Daoy (cell line): Measurements from ENCODE around the gene PTPN1. TPM values are rescaled to one million over a fixed set of nuclear protein-coding genes. Genes with fewer than 3 reads are reported as not detected.
"Not testable (repeated sequence)": the region's sequence is repeated elsewhere in the genome, so short reads cannot be mapped to it uniquely, and the experiment has no call there.

Source experiments
- DNase-seq: peaks from one replicate; pipeline ENCODE4 v3.0.0-alpha.2; 2015; ENCODE audit warnings: low read depth
- total RNA-seq: library from RNA; depleted of rRNA; stranded (reverse); fragments of >200 nt; shearing (Covaris generic); gene quantifications from 2 replicates; pipeline ENCODE4 v1.2.3, GENCODE V29; 2014; rRNA removed

Gene PTPN1
- total RNA-seq, result 32.2 and 33.4 TPM in 2 replicates

DNA sequence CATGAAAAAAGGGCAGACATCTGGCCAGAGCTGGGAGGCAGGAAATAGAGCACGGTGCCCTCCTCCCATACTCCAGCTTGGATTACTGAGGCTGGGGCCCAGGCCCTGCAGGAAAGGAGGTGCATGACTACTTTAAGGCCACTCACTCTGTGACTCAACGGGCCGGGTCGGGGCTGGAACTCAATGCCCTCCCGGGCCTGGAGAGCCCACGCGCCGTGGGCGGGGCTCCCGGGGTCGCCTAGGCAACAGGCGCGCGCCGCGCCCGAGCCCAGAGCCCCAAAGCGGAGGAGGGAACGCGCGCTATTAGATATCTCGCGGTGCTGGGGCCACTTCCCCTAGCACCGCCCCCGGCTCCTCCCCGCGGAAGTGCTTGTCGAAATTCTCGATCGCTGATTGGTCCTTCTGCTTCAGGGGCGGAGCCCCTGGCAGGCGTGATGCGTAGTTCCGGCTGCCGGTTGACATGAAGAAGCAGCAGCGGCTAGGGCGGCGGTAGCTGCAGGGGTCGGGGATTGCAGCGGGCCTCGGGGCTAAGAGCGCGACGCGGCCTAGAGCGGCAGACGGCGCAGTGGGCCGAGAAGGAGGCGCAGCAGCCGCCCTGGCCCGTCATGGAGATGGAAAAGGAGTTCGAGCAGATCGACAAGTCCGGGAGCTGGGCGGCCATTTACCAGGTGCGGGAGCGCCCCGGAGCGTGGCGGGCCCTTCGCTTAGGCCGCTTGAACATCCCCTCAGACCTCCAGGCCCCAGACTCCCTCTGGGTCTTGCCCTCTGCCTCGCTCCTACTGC lies at the start of gene PTPN1:
Gene PTPN1, plus strand, starts transcription at position 461 of the 783 bp plus-strand sequence. Its CDS starts 145 bp downstream, at position 606.
- peak; percentile 98 for DNase-seq

DNA sequence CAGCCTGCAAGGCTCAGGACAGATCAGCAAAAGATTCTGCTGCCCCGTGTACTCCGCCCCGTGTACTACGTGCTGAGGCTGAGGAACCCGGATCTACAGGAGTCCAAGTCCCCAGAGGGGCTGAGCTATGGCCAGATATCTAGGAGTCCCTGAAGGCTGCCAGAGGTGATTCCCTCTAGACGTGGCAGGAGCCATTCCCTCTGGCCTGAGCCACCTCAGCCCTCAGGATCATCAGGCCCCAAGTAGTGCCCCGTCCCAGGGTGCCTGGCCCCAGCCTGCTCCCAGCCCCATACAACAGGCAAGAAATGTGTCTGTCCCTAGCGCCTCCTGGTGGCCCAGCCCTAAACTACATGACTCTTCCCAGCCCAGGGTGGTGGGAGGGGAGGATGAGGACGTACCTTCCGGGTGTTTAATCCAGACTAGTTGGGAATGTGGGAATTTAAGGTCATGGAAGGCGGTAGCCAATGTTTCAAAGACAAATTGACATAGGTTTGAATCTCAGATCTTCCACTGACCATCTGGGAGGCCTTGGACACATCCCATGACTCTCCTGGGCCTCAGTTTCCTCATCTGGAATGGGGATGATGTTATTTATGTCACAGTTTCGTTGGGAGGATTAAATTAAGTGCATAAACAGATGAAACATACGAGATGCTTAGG lies 49.4 kb upstream of the PTPN1 start:
- DNase-seq, result peak; percentile 80

DNA sequence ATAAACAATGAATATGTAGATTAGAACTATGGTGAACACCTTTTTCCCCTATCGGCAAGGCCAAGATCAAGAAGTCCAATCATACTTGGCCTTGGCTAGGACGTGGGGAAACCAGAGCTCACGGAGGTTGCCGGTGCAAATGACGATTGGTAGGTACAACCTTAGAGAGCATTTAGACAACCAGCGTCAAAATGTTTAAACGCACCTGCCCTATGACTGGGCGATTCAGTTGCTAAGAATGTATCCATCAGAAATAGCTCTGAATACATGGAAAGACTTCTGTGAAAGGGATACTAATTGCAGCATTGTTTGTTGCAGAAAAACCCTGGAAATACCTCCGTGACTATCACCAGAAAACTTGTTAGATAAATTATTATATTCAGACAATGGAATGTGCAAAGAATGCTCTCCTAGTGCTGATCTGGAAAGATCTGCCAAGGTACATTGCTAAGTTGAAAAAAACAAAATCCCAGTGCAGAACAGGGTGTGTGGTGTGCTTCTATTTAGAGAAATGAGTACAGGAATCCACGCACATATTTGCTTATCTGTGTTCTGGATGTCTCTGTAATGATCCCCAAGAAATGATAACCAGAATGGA lies 48.0 kb upstream of the PTPN1 start:
- no peak for DNase-seq

DNA sequence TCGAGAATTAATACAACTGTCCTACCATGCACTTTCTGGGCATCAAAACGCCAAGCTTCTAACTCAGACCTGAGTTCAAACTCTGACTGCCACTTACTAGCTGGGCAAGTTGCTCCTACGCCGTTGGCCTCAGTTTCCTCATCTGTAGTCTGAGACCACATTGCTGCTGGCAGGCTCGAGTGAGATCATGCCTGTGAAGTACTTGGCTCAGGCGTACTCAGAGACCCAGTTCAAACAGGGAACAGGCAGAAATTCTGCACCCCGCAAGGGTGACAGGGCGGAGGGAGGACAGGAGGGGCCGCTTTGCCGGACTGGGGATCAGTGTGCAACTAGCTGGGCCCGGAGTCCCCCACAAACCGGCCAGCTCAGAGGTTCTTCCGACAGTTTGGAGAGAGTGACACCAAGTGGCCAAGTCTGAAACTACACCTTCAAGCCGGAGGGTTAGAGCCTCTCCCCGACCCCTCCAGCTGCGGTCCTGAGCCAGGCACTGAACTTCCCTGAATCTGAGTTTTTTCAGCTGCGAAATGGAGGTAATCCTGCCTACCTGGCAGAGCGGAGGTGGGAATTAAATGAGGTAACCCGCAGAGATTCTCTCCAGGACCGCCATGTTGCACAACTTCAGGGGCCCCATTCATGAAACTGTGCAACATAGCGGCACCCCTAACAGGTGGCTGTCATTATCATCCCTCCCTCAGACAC lies 46.0 kb upstream of the PTPN1 start:
- peak; percentile 57 for DNase-seq

DNA sequence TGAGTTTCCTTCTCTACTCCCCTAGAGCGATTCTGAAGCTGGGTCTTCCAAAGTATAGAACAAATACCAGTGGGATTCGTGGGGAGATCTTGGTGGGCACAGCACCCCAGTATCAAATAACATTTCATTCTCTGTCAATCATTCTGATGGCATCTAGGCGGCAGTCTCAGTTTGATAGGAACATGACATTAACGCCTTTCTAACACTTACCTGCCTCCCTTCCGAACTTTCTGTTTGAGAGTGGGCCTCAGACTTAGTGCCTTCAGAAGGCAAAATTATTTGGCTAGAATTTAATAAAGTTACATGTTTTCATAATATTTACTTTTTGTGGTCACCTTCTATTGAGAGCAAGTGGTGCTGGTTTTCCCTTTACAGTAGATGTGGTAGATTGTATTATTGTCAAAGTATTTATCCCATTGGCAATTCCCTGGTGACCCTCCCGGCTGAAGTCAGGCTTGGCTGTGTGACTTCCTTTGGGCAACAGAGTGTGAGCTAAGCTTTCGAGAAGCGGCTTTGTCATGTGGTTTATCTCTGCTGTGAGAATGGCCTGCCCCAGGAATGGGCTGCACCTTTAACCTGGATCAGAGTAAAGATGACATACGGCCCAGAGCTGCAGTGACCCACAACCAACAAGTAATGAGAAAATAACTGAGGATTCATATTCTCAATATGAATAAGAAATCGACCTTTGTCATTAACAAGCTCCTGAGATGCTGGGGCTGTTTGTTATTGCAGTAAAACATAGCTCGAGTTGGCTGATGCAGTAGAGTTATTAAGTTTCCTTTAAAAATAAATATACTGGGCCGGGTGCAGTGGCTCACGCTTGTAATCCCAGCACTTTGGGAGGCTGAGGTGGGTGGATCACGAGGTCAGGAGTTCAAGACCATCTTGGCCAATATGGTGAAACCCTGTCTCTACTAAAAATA lies 45.2 kb upstream of the PTPN1 start:
- DNase-seq, result no peak

DNA sequence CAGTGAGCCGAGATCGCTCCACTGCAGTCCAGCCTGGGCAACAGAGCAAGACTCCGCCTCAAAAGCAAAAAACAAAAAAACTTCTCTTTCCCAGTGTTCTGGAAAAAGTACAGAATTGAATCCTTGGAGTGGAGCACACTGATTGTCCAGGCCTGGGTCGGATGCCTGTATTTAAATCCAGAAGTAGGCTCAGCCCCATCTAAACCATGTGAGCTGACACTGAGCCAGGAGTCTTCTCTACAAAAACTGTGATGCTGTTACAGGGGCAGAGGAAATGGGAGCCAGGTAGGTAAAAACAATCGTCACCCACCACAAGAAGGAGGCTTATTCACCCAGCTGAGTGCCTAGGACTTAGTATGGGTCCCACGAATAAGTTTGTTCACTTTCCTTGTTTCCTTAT lies 43.0 kb upstream of the PTPN1 start:
- DNase-seq, result no peak

DNA sequence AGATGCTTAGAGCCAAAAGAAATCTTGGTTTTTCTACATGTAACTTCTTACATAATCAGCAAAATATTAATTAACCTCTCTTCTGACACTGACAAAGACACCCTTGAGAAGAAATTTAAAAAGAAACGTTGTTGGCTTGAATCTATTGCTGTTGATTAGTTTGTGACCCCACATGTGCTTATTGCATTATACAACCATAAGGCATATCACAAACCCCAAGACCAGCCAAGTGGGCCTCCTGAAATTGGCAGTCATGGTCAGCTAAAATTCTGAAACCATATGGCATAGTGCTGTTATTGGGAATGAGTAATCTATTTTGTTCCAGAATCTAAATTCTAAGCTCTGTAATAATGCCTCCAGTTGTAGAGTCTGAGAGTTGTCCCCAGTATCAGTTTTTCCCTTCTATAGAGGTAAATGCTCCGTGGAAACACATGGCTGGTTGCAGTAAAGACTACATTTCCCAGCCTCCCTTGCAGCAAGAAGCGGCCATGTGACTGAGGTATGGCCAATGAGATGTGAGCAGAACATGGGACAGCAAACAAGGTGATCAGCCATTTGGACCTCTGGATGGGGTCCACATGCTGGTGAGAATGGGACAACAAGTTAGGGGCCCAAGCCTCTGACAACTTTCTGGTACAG lies 42.3 kb upstream of the PTPN1 start:
- DNase-seq, result peak; percentile 47

DNA sequence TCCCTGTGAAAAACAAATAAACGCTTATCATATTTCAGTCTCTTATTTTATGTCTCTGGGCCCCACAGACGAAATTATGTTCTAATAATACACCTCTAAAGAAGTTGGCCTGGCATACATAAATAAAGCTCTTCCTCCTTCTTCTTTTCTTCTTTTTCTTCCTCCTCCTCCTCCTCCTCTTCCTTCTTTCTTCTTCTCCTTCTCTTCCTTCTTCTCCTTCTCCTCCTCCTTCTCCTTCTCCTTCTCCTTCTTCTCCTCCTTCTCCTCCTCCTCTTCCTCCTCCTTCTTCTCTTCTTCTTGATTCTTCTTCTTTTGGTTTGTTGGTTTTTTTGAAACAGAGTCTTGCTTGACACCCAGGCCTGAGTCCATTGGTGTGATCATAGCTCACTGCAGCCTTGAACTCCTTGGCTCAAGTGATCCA lies 41.8 kb upstream of the PTPN1 start:
- DNase-seq, result no peak

DNA sequence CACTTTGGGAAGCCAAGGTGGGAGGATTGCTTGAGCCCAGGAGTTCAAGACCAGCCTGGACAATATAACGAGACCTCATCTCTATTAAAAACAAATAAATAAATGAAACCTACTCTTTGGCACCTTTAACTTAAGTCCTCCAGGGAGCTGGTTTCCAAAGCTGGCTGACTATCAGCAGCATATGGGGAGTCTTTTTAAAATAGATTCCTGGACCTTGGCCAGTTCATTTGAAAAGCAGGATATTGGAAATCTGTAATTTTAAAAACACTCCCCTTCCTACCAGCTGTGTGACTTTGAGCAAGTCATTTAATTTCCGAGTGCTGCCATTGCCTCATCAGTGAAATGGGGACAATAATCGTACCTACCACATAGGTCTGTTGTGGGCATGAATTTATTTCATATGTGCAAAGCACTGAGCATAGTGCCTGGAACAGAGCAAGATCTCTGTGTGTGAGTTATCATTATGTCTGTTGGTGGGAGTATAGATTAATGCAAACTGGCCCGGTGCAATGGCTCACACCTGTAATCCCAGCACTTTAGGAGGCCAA lies 40.9 kb upstream of the PTPN1 start:
- no peak for DNase-seq

DNA sequence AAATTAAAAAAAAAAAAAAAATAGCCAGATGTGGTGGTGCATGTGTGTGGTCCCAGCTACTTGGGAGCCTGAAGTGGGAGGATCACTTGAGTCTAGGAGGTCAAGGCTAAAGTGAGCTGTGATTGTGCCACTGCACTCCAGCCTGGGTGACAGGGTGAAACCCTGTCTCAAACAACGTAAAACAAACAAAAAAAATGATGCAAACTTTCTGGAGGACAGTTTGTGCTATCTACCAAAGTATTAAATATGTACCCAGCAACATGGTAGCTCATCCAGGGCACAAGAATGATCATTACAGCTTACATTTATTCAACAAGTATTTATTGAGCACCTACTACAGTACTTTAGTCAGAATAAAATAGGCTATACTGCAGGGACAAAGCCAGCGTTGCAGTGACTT lies 40.4 kb upstream of the PTPN1 start:
- DNase-seq, result no peak

DNA sequence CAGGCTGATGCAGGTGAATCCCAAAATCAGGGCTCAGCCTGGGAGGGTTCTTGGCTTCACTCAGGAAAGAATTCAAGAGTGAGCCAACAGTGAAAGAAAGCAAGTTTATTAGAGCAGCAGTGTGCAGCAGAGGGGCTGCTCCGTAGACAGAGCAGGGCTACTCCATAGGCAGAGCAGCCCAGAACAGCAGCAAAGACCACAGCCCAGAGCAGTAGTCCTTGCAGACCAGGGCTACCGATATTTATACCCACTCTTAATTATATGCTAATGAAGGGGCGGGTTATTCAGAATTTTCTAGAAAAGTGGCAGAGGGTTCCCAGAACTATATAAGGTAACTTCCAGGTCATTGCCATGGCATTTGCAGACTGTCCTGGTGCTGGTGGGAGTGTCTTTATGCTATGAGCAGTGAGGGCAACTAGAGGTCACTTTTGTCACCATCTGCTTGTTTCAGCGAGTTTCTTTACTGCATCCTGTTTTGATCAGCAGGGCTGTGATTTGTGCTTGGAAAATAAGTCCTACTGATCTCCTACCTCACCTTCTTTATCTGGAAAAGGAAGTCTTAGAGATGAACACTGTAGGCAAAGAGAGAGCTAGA lies 39.8 kb upstream of the PTPN1 start:
- DNase-seq, result no peak

DNA sequence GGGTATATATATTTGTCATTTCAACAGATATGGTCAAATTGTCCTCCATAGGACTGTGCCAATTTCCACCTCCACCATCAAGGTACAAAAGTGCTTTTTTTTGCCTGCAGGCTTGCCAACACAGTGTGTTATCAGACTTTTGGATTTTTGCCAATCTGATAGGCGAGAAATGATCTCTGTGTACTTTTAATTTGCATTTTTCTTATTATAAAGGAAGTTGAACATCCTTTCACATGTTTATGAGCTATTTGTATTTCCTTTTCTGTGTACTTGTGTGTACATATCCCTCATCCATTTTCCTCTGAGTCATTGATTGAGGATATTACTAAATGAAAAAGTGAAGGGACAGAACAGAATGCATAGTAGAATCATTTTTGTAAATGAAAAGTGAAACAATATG lies 39.0 kb upstream of the PTPN1 start:
- DNase-seq, result no peak

DNA sequence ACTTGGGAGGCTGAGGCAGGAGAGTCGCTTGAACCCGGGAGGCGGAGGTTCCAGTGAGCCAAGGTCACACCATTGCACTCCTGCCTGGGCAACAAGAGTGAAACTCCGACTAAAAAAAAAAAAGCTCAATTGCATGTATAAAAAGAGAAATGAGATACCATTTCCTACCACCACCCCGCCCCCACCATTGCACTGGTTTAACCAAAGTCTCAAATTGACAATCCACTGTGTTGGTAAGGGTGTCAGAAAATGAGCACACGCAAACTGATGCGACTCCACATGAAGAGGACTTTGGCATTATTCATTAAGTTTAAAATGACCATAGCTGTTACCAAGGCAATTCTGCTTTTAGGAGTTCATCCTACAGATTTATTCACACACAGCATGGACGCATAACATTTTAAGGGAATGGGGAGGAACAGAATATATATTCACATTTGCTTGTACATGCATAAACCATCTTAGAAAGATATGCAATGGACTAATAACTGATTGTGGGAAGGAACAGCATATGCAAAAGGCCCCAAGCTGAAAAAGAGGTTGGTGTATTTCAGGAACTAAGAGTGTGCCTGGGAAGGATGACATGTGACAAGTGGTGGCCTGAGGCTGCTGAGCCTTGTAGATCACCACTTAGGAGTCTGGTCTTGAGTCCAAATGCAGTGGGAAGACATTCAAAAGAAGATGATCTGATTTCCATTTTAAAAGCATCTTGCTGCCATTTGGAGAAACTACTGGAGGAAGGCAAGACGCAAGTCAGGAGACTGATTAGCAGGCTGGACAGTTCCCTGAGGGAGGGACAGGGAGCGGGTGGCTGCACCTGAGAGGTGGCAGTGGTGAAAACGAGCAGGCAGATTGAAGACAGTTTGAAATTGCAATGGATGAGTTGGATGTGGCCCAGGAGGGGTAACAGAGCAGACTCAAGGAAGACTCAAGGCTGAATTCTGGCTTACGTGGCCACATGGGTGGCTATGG lies 37.2 kb upstream of the PTPN1 start:
- no peak for DNase-seq

DNA sequence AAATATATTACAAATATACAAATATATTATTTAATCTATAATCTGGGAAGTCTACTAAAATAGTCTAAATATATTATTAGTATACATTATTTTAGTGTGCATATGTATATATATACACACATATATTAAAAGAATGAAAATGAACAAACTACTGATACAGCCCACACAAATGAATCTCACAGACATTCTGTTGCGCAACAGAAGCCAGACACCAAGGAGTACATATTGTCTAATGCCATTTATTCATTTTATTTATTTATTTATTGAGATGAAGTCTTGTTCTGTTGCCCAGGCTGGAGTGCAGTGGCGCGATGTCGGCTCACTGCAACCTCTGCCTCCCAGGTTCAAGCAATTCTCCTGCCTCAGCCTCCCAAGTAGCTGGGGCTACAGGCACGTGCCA lies 35.8 kb upstream of the PTPN1 start:
- not testable (repeated sequence) for DNase-seq

DNA sequence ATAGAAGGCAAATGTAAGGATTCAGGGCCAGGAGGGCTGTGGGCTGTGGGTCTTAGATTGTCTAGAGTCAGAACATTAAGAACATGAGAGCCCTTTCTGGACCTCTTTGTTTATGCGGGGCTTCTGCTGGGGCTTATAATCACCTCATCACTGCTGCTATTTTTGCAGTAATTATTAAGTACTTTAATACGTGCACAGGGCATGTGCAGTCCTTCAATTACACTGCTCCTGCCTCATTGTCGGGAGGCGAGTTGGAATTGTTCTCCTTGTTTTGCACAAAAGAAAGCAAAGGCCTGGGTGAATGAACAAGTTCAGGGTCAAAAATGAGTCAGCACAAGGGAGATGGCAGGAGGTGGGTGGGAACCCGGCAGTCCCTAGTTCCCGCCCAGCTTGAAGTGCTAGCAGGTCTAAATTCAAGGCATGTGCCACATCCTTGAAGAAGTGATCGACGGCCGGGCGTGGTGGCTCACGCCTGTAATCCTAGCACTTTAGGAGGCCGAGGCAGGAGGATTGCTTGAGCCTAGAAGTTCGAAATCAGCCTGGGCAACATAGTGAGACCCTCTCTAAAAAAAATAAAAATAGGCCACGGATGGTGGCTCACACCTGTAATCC lies 34.4 kb upstream of the PTPN1 start:
- DNase-seq, result peak; percentile 44

DNA sequence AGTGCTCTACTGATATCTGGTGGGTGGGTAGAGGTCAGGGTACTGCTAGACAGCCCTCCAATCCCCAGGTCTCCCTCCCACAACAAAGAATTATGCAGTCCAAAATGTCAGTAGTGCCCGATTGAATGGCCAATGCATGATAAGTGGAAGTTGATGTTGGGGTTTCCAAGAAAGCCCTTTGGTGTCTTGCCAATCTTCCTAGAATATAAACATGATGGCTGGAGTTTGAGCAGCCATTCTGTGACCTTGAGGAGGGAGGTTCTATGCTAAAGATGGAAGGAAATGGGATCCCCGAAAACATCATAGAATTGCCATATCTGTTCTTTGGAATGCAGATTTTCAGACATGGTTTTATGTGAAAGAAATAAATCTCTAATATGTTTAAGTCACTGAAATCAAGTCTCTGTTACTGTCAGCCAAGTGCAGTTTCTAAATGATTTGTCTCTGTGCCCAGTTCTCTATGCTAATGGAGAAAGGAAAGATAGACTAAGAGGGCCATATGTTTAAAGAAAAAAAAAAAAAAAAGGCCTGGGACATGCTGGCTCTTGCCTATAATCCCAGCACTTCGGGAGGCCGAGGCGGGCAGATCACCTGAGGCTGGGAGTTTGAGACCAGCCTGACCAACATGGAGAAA lies 32.8 kb upstream of the PTPN1 start:
- DNase-seq, result no peak

DNA sequence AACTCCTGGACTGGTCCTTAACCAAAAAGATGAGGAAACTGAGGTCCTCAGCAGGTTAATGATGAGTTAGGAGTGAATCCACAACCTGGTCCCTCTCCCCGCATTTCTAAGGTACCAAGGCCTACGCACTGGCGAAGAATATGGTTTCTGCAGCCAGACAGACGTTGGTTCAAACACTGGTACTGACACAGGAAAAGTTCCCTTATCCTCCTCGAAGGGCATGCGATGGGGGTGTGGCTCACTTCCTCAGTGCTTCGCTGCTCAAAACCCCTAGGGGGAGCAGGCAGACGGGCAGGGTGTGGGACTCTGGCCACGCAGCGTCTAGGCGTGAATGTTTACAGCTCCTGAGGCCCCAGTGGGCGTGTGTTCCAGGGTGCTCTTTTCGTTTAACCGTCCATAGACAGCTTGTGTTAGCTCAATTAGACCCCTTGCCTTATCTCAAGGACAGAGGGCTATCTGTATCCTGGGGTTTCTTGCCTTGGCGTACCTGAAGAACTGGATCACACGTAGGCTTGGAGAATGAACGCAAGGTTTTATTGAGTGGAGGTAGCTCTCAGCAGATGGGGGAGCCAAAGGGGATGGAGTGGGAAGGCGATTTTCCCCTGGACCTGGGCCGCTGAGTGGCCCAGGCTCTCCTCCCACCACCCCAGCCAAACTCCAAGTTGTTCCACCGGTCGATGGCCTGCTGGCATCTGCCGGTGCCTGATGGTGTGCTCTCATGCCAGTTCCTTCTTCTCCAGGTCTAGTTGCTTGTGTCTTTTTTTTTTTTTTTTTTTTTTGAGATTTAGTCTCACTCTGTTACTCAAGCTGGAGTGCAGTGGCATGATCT lies 31.8 kb upstream of the PTPN1 start:
- peak; percentile 77 for DNase-seq
